Endothelial cell of umbilical vein (primary cell): ENCODE measurements around the gene GMCL1. TPM values are rescaled to one million over a fixed set of nuclear protein-coding genes. Genes with fewer than 3 reads are reported as not detected.

ENCODE experiments used
- BruUV-seq: library from RNA; stranded (reverse); fragments of 400-500 nt; replicated peaks from 2 replicates; lab custom pipeline; 2021; lab: Mats Ljungman, UMichigan
- CTCF ChIA-PET: fragments of 300-600, 350-600 bp; sonication (Branson Sonifier 250); formaldehyde crosslinking; loops from one replicate; lab custom pipeline; 2021; ENCODE audit warnings: antibody characterized with exemption, inconsistent platforms; lab: Charles Lee
- POLR2A ChIA-PET: fragments of 300-600, 350-600 bp; sonication (Branson Sonifier 250); formaldehyde crosslinking; loops from one replicate; lab custom pipeline; 2021; ENCODE audit warnings: antibody characterized with exemption, inconsistent platforms; lab: Charles Lee
- DNase-seq: peaks from one replicate; pipeline ENCODE4 v3.0.0-alpha.2; 2011; ENCODE audit warnings: low read depth, low spot score
- FAIRE-seq: peaks from 2 replicates; lab custom pipeline; 2011; peaks lifted over from hg19 to GRCh38; lab: Jason Lieb, UNC
- H2AFZ ChIP-seq: 2 replicates; pipeline ENCODE4 v1.6.0; 2012; ENCODE audit warnings: low read depth, low read length, control low read depth, inconsistent platforms
- H3K27ac ChIP-seq: 2 replicates; pipeline ENCODE4 v1.5.1; 2011; ENCODE audit warnings: low read depth, mild to moderate bottlenecking, control low read depth, low read length, moderate library complexity; ENCODE audit not compliant: insufficient read depth
- H3K27me3 ChIP-seq, 2 experiments: 2 replicates each; pipeline versions ENCODE4 v1.6.0 to v1.6.1; 2011; ENCODE audit warnings: low read length in 2 of 2, mixed read lengths in 1 of 2; ENCODE audit not compliant: control insufficient read depth in 2 of 2, insufficient read depth in 2 of 2
- H3K36me3 ChIP-seq, 2 experiments: 2 replicates in 1 of 2; 3 replicates in 1 of 2; pipeline ENCODE4 v1.5.1; 2011; ENCODE audit warnings: low read length in 2 of 2, mild to moderate bottlenecking in 1 of 2, moderate library complexity in 1 of 2; ENCODE audit not compliant: control insufficient read depth in 2 of 2, insufficient read depth in 2 of 2; ENCODE audit errors: extremely low read depth in 1 of 2
- H3K4me1 ChIP-seq: 3 replicates; pipeline ENCODE4 v1.5.1; 2011; ENCODE audit warnings: mild to moderate bottlenecking, low read length; ENCODE audit not compliant: control insufficient read depth, insufficient read depth; ENCODE audit errors: extremely low read depth
- H3K4me2 ChIP-seq: 2 replicates; pipeline ENCODE4 v1.6.1; 2011; ENCODE audit warnings: low read length, control low read depth, mixed read lengths; ENCODE audit not compliant: insufficient read depth
- H3K4me3 ChIP-seq, 3 experiments: fragments of 200-600 bp in 1 of 3; sonication (generic), shearing (Covaris generic) in 1 of 3; replicated peaks in 1 of 3; 2 replicates each; pipeline ENCODE4 v1.5.1; 2011 to 2016; ENCODE audit warnings: control low read depth in 3 of 3, low read length in 3 of 3, mild to moderate bottlenecking in 2 of 3, inconsistent platforms in 1 of 3, low read depth in 1 of 3, moderate library complexity in 1 of 3; ENCODE audit not compliant: insufficient read depth in 1 of 3
- H3K79me2 ChIP-seq: 2 replicates; pipeline ENCODE4 v1.6.0; 2012; ENCODE audit warnings: low read length, inconsistent platforms; ENCODE audit not compliant: control insufficient read depth, insufficient read depth
- H3K9ac ChIP-seq: replicated peaks from 2 replicates; pipeline ENCODE3; 2011; ENCODE audit warnings: low read length, control low read depth; ENCODE audit not compliant: insufficient read depth; ENCODE audit errors: extremely low read depth
- H3K9me1 ChIP-seq: replicated peaks from 3 replicates; pipeline ENCODE4 v1.6.0; 2011; ENCODE audit warnings: mild to moderate bottlenecking, low read length; ENCODE audit not compliant: control insufficient read depth, insufficient read depth; ENCODE audit errors: extremely low read depth
- H3K9me3 ChIP-seq: replicated peaks from 2 replicates; pipeline ENCODE4 v1.5.1; 2012; ENCODE audit warnings: low read length, inconsistent platforms; ENCODE audit not compliant: control insufficient read depth, insufficient read depth
- H4K20me1 ChIP-seq: replicated peaks from 2 replicates; pipeline ENCODE3; 2011; ENCODE audit warnings: mild to moderate bottlenecking, low read length; ENCODE audit not compliant: control insufficient read depth, insufficient read depth; ENCODE audit errors: extremely low read depth
- CTCF ChIP-seq, 2 donors: IDR thresholded peaks; 1 replicate in 1 of 2; 2 replicates in 1 of 2; pipeline ENCODE4 v1.5.1; 2011; ENCODE audit warnings: low read length in 2 of 2, mild to moderate bottlenecking in 2 of 2, moderate library complexity in 2 of 2, control low read depth in 1 of 2, inconsistent platforms in 1 of 2, low read depth in 1 of 2; ENCODE audit not compliant: insufficient read depth in 1 of 2; ENCODE audit errors: extremely low read depth in 1 of 2
- EZH2 ChIP-seq: IDR thresholded peaks from 2 replicates; pipeline ENCODE4 v1.6.1; 2012; ENCODE audit warnings: borderline replicate concordance, low read depth, mild to moderate bottlenecking, moderate library complexity, low read length, inconsistent platforms; ENCODE audit not compliant: severe bottlenecking
- FOS ChIP-seq: IDR thresholded peaks from 2 replicates; pipeline ENCODE4 v1.6.1; 2011; ENCODE audit warnings: mild to moderate bottlenecking, low read length, moderate library complexity, borderline replicate concordance; ENCODE audit not compliant: insufficient read depth
- GATA2 ChIP-seq: IDR thresholded peaks from 2 replicates; pipeline ENCODE4 v1.7.0; 2011; ENCODE audit warnings: low read depth, mild to moderate bottlenecking, moderate library complexity, mixed read lengths, low read length; ENCODE audit not compliant: insufficient read length, insufficient read depth
- JUN ChIP-seq: IDR thresholded peaks from 2 replicates; pipeline ENCODE4 v1.6.1; 2011; ENCODE audit warnings: borderline replicate concordance, low read depth; ENCODE audit not compliant: insufficient read length, insufficient read depth
- MYC ChIP-seq: IDR thresholded peaks from one replicate; pipeline ENCODE4 v1.6.1; 2011; ENCODE audit warnings: mild to moderate bottlenecking, low read depth, low read length
- POLR2A ChIP-seq: IDR thresholded peaks from 2 replicates; pipeline ENCODE4 v1.6.1; 2012; ENCODE audit warnings: low read depth, mild to moderate bottlenecking, control low read depth, low read length
- POLR2AphosphoS5 ChIP-seq: IDR thresholded peaks from 2 replicates; pipeline ENCODE4 v1.6.1; 2012; ENCODE audit warnings: low read depth, mild to moderate bottlenecking, control low read depth, low read length, moderate library complexity; ENCODE audit not compliant: insufficient read depth
- dilution Hi-C: fragments of 300-500 bp; cut with MboI; formaldehyde crosslinking; loops from one replicate; pipeline ENCODE4 v1.15.0; 2019; ENCODE audit warnings: low sequenced_read_pairs; ENCODE audit not compliant: extremely low pct_ligation_motif_present
- intact Hi-C: fragments of 100-400 bp; cut with micrococcal nuclease; formaldehyde crosslinking; loops from one replicate; pipeline ENCODE4 v1.10.0; 2022
- polyA plus RNA-seq, 4 experiments: library from polyadenylated mRNA; depleted of rRNA in 3 of 4; stranded (reverse) in 3 of 4; unstranded in 1 of 4; fragments of >200 nt; gene quantifications; 2 replicates each; pipeline versions ENCODE4 v1.2.1 to v1.2.3, GENCODE V29; 2011 to 2012; ENCODE audit warnings: missing spikeins in 1 of 4
- total RNA-seq: library from RNA; stranded (reverse); gene quantifications from 2 replicates; pipeline ENCODE4 v1.2.3, GENCODE V29; 2021
- TF ChIP-seq, protein P1 (sequence below): IDR thresholded peaks from 2 replicates; pipeline ENCODE4 v1.6.1; 2011; ENCODE audit not compliant: insufficient read depth, insufficient read length

Gene GMCL1
- total and polyA plus RNA-seq, 2 donors (not counting 3 experiments of a cell fraction or from before 2014, with no cell fraction given) = 4.2 to 14.6 TPM

GRCh38 chr2:69805887-69806286 is 23.6 kb upstream of the GMCL1 start:
- POLR2A ChIA-PET = interaction anchor here (0.5 kb wide), 1 partner anchor 72 kb away, joined by 3 read pairs; no protein-coding TSS in a partner anchor
- no TSS peak for BruUV-seq
- Histone ChIP-seq H3K9me3 (no peaks in the 10 kb centered on the region), H3K27ac (no peak overlapping the region), H3K79me2 (no peaks in the 10 kb centered on the region), H3K4me3 (no peak overlapping the region), H3K9me1 (no peaks in the 10 kb centered on the region), H4K20me1 (no peaks in the 10 kb centered on the region), H2AFZ (no peak overlapping the region), H3K27me3 (no peaks in the 10 kb centered on the region), H3K9ac (no peak overlapping the region), H3K4me2 (no peak overlapping the region), H3K4me1 (peaks cover 6% of the 10 kb centered on the region), H3K36me3 (peaks cover 0 to 3% of the 10 kb centered on the region in 2 experiments)
- TF ChIP-seq MYC (no peak), CTCF (IDR thresholded peaks at IDR 0.05; ENCODE audit: extremely low read depth in 1 of 2, insufficient read depth in 1 of 2, low read depth in 1 of 2, low read length in 2 of 2) (no peak), JUN (no peak), GATA2 (no peak), FOS (no peak), EZH2 (no peak), POLR2A (no peak), POLR2AphosphoS5 (no peak)
- TF ChIP-seq, protein P1, sequence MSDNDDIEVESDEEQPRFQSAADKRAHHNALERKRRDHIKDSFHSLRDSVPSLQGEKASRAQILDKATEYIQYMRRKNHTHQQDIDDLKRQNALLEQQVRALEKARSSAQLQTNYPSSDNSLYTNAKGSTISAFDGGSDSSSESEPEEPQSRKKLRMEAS = no peak
- DNase-seq (no peak), FAIRE-seq (no peak)
- CTCF ChIA-PET = interaction anchor here (1.2 to 15.5 kb wide), 3 partner anchors 10 to 240 kb away, joined by 3 to 784 read pairs (median 106); no protein-coding TSS in a partner anchor
- intact Hi-C loops = no loop called here
- dilution Hi-C loops = no loop called here
